ENCODE measurements around the gene LIN7C.
"Not testable (repeated sequence)": the region's sequence is repeated elsewhere in the genome, so short reads cannot be mapped to it uniquely, and the experiment has no call there.

The LIN7C gene

DNA sequence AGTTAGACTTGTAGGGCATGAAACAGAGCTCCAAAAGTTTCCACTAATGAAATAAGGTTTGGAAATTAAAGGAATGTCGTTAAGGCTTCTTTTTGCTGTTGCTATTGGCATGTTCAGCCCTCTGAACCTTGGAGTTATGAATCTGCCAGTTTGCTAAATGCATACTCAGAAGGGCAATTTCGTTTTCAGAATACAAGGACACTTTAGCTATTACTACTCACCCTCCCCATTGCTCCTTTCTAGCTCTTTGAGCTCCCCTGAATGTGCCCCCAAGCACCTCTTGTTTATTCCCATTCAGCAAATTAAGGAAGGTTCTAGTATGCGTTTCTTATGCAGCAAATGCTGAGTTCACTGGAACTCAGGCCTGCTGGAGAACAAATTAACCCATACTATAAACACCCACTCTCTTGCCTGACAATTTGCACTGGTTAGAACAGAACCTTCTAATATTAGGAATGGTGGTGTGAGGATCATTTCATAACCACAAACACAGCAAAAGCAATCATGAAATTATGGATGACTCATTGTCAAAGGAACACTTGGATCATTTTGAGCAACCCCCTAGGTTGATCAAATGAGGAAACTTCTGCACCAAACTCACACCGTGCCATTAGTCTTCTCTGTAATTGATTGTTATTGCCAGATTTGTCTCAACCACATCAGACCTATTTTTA is 26.2 kb upstream of the LIN7C start:
- H3K9ac ChIP-seq (ENCODE audit: low read length in 2 of 2) = no peak overlapping the region
- no peak overlapping the region for H3K27ac ChIP-seq (ENCODE audit: low read length)
- no peaks in the 10 kb centered on the region for H3K4me1 ChIP-seq (ENCODE audit: control insufficient read depth, insufficient read depth, low read length)
- no peaks in the 10 kb centered on the region for H3K27me3 ChIP-seq (ENCODE audit: control insufficient read depth in 1 of 2, insufficient read depth in 2 of 2, low read length in 2 of 2)
- no peak overlapping the region for H3K4me3 ChIP-seq (ENCODE audit: low read length in 2 of 2)
- H3K9me3 ChIP-seq (ENCODE audit: control insufficient read depth in 2 of 2, low read length in 2 of 2) = no peaks in the 10 kb centered on the region
- no peaks in the 10 kb centered on the region for H3K36me3 ChIP-seq (ENCODE audit: control insufficient read depth in 2 of 2, insufficient read depth in 2 of 2, low read length in 2 of 2)

- no peaks in the 10 kb centered on the region for H3K4me1 ChIP-seq (ENCODE audit: control insufficient read depth, insufficient read depth, low read length)
These were observed 22.1 kb upstream of the LIN7C start for GRCh38 chr11:27528712-27529111.

DNA sequence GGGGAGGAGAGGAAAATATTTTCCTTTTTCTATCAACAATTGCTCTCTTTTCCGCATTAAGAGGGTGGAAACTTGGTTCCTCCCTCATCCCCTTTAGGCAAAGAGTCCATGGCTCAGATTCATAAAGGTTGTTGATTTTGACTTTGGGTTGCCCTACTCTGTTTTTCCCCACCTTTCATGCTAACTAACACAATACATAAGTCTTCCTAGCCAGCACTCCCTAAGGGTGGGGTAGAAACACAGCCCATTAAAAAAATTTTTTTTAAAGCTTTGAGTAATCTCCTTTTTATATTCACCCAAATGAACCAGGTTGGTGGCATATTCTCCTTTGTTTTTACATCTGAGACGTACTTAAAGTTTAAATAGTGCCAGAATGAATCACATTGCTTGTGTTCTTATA is 20.0 kb upstream of the LIN7C start:
- no peaks in the 10 kb centered on the region for H3K27me3 ChIP-seq (ENCODE audit: control insufficient read depth in 1 of 2, insufficient read depth in 2 of 2, low read length in 2 of 2)
- no peaks in the 10 kb centered on the region for H3K4me1 ChIP-seq (ENCODE audit: control insufficient read depth, insufficient read depth, low read length)
- H3K27ac ChIP-seq (ENCODE audit: low read length) = no peak overlapping the region
- H3K9ac ChIP-seq (ENCODE audit: low read length in 2 of 2) = no peak overlapping the region
- H3K4me3 ChIP-seq (ENCODE audit: low read length in 2 of 2) = no peak overlapping the region
- no peaks in the 10 kb centered on the region for H3K36me3 ChIP-seq (ENCODE audit: control insufficient read depth in 2 of 2, insufficient read depth in 2 of 2, low read length in 2 of 2)
- H3K9me3 ChIP-seq (ENCODE audit: control insufficient read depth in 2 of 2, low read length in 2 of 2) = no peaks in the 10 kb centered on the region

More at GRCh38 chr11:27528712-27529111, 22.1 kb upstream of the LIN7C start:
- H3K36me3 ChIP-seq (ENCODE audit: control insufficient read depth in 2 of 2, insufficient read depth in 2 of 2, low read length in 2 of 2) = no peaks in the 10 kb centered on the region
- no peaks in the 10 kb centered on the region for H3K9me3 ChIP-seq (ENCODE audit: control insufficient read depth in 2 of 2, low read length in 2 of 2)
- no peak overlapping the region for H3K4me3 ChIP-seq (ENCODE audit: low read length in 2 of 2)
- H3K27me3 ChIP-seq (ENCODE audit: control insufficient read depth in 1 of 2, insufficient read depth in 2 of 2, low read length in 2 of 2) = no peaks in the 10 kb centered on the region
- H3K27ac ChIP-seq (ENCODE audit: low read length) = no peak overlapping the region
- no peak overlapping the region for H3K9ac ChIP-seq (ENCODE audit: low read length in 2 of 2)

DNA sequence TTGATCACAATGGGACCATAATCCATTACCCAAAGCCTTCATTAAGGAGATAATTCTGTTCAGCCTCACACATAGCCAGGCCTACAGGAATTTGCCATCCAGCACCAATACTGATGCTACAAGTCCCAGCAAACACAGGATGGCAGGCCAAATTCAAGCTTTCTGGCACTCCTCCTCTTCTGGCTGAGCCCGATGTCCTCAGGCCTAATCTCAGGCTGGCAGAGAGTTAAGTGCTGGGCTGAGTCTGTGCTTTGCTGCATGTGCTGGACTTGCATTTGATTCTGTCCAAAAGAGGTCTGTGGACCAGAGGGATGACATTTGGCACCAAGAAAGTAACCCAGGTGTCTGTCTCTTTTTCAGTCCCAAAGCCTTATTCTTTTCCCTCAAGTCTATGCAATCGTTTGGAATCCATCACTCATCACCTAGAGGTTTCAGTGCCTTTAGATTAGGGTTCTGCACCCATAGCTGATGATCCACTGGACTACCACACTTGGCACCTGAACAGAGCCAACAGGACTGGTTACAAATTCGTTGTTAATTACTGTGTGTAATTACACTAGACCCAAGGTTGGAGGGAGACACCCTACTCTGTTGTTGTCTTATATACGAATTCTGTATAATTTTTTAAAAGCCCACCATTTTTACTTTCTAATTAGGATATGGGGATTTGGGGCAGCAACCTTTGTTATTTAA is 19.4 kb upstream of the LIN7C start:
- Histone ChIP-seq H3K36me3 (ENCODE audit: control insufficient read depth in 2 of 2, insufficient read depth in 2 of 2, low read length in 2 of 2) (no peaks in the 10 kb centered on the region), H3K4me3 (ENCODE audit: low read length in 2 of 2) (no peak overlapping the region), H3K4me1 (ENCODE audit: control insufficient read depth, insufficient read depth, low read length) (no peaks in the 10 kb centered on the region), H3K9ac (ENCODE audit: low read length in 2 of 2) (no peak overlapping the region), H3K27ac (ENCODE audit: low read length) (no peak overlapping the region), H3K9me3 (ENCODE audit: control insufficient read depth in 2 of 2, low read length in 2 of 2) (no peaks in the 10 kb centered on the region), H3K27me3 (ENCODE audit: control insufficient read depth in 1 of 2, insufficient read depth in 2 of 2, low read length in 2 of 2) (no peaks in the 10 kb centered on the region)

- H3K9ac ChIP-seq (ENCODE audit: low read length in 2 of 2) = no peak overlapping the region
- H3K36me3 ChIP-seq (ENCODE audit: control insufficient read depth in 2 of 2, insufficient read depth in 2 of 2, low read length in 2 of 2) = no peaks in the 10 kb centered on the region
- no peak overlapping the region for H3K27ac ChIP-seq (ENCODE audit: low read length)
- no peaks in the 10 kb centered on the region for H3K9me3 ChIP-seq (ENCODE audit: control insufficient read depth in 2 of 2, low read length in 2 of 2)
- no peaks in the 10 kb centered on the region for H3K27me3 ChIP-seq (ENCODE audit: control insufficient read depth in 1 of 2, insufficient read depth in 2 of 2, low read length in 2 of 2)
- H3K4me3 ChIP-seq (ENCODE audit: low read length in 2 of 2) = no peak overlapping the region
- no peaks in the 10 kb centered on the region for H3K4me1 ChIP-seq (ENCODE audit: control insufficient read depth, insufficient read depth, low read length)
These were observed 17.6 kb upstream of the LIN7C start for GRCh38 chr11:27524155-27524554.

DNA sequence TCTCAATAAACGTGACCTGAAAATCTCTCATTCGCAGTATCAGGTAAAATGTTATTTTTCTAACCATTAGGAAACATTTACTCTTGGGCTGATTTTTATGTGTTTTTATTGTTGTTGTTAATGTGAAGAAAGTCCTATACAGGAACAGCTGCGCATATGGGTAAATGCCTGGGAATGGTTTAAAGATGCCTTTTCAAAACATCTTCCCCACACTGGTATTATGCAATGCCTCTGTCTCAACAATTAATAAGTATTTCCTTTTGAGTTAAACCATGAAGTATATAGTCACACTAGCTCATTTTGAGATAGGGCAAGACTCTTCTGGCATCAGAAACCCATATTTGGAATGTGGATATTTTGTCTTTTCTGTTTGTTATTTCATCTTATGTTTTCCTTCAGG is 13.7 kb upstream of the LIN7C start:
- Histone ChIP-seq H3K36me3 (ENCODE audit: control insufficient read depth in 2 of 2, insufficient read depth in 2 of 2, low read length in 2 of 2) (no peaks in the 10 kb centered on the region), H3K4me1 (ENCODE audit: control insufficient read depth, insufficient read depth, low read length) (no peaks in the 10 kb centered on the region), H3K27ac (ENCODE audit: low read length) (no peak overlapping the region), H3K9ac (ENCODE audit: low read length in 2 of 2) (no peak overlapping the region), H3K4me3 (ENCODE audit: low read length in 2 of 2) (no peak overlapping the region), H3K9me3 (ENCODE audit: control insufficient read depth in 2 of 2, low read length in 2 of 2) (no peaks in the 10 kb centered on the region), H3K27me3 (ENCODE audit: control insufficient read depth in 1 of 2, insufficient read depth in 2 of 2, low read length in 2 of 2) (no peaks in the 10 kb centered on the region)

DNA sequence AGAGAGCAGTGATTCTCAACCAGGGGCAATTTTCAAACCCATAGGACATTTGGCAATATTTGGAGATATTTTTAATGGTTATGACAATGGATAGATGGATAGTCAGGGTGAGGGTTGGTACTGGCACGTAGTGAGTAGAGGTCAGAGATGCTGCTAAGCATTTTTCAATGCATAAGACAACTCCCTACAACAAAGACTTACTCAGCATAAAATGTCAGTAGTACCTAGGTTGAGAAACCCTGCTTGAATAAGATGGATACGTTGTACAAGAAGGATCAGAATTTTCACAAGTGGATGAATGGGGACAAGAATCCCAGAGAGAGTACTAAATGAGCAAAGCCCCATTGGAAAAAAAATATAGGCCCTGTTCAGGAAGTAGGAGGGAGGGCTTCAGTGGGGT is 11.9 kb upstream of the LIN7C start:
- no peak overlapping the region for H3K4me3 ChIP-seq (ENCODE audit: low read length in 2 of 2)
- no peaks in the 10 kb centered on the region for H3K36me3 ChIP-seq (ENCODE audit: control insufficient read depth in 2 of 2, insufficient read depth in 2 of 2, low read length in 2 of 2)
- no peak overlapping the region for H3K27ac ChIP-seq (ENCODE audit: low read length)
- no peaks in the 10 kb centered on the region for H3K27me3 ChIP-seq (ENCODE audit: control insufficient read depth in 1 of 2, insufficient read depth in 2 of 2, low read length in 2 of 2)
- no peaks in the 10 kb centered on the region for H3K9me3 ChIP-seq (ENCODE audit: control insufficient read depth in 2 of 2, low read length in 2 of 2)
- no peaks in the 10 kb centered on the region for H3K4me1 ChIP-seq (ENCODE audit: control insufficient read depth, insufficient read depth, low read length)
- H3K9ac ChIP-seq (ENCODE audit: low read length in 2 of 2) = no peak overlapping the region

- not testable (repeated sequence) for H3K9me3 ChIP-seq (ENCODE audit: control insufficient read depth in 2 of 2, low read length in 2 of 2); H3K9ac ChIP-seq (ENCODE audit: low read length in 2 of 2); H3K27ac ChIP-seq (ENCODE audit: low read length); H3K27me3 ChIP-seq (ENCODE audit: control insufficient read depth in 1 of 2, insufficient read depth in 2 of 2, low read length in 2 of 2); H3K4me1 ChIP-seq (ENCODE audit: control insufficient read depth, insufficient read depth, low read length); H3K36me3 ChIP-seq (ENCODE audit: control insufficient read depth in 2 of 2, insufficient read depth in 2 of 2, low read length in 2 of 2); H3K4me3 ChIP-seq (ENCODE audit: low read length in 2 of 2)
These were observed 10.9 kb upstream of the LIN7C start for GRCh38 chr11:27517490-27517889.

GRCh38 chr11:27514558-27514957 is 8.0 kb upstream of the LIN7C start:
- no peaks in the 10 kb centered on the region for H3K4me1 ChIP-seq (ENCODE audit: control insufficient read depth, insufficient read depth, low read length)
- H3K27ac ChIP-seq (ENCODE audit: low read length) = no peak overlapping the region
- H3K36me3 ChIP-seq (ENCODE audit: control insufficient read depth in 2 of 2, insufficient read depth in 2 of 2, low read length in 2 of 2) = no peaks in the 10 kb centered on the region
- H3K27me3 ChIP-seq (ENCODE audit: control insufficient read depth in 1 of 2, insufficient read depth in 2 of 2, low read length in 2 of 2) = no peaks in the 10 kb centered on the region
- H3K4me3 ChIP-seq (ENCODE audit: low read length in 2 of 2) = no peak overlapping the region
- H3K9me3 ChIP-seq (ENCODE audit: control insufficient read depth in 2 of 2, low read length in 2 of 2) = no peaks in the 10 kb centered on the region
- no peak overlapping the region for H3K9ac ChIP-seq (ENCODE audit: low read length in 2 of 2)

- no peaks in the 10 kb centered on the region for H3K27me3 ChIP-seq (ENCODE audit: control insufficient read depth in 1 of 2, insufficient read depth in 2 of 2, low read length in 2 of 2)
- H3K9ac ChIP-seq (ENCODE audit: low read length in 2 of 2) = no peak overlapping the region
- H3K4me1 ChIP-seq (ENCODE audit: control insufficient read depth, insufficient read depth, low read length) = no peaks in the 10 kb centered on the region
- H3K27ac ChIP-seq (ENCODE audit: low read length) = no peak overlapping the region
- no peak overlapping the region for H3K4me3 ChIP-seq (ENCODE audit: low read length in 2 of 2)
- no peaks in the 10 kb centered on the region for H3K9me3 ChIP-seq (ENCODE audit: control insufficient read depth in 2 of 2, low read length in 2 of 2)
- H3K36me3 ChIP-seq (ENCODE audit: control insufficient read depth in 2 of 2, insufficient read depth in 2 of 2, low read length in 2 of 2) = no peaks in the 10 kb centered on the region
These were observed 7.5 kb upstream of the LIN7C start for GRCh38 chr11:27514076-27514475.

- no peak overlapping the region for H3K9ac ChIP-seq (ENCODE audit: low read length in 2 of 2)
- no peak overlapping the region for H3K4me3 ChIP-seq (ENCODE audit: low read length in 2 of 2)
- H3K4me1 ChIP-seq (ENCODE audit: control insufficient read depth, insufficient read depth, low read length) = no peaks in the 10 kb centered on the region
- H3K9me3 ChIP-seq (ENCODE audit: control insufficient read depth in 2 of 2, low read length in 2 of 2) = no peaks in the 10 kb centered on the region
- no peaks in the 10 kb centered on the region for H3K36me3 ChIP-seq (ENCODE audit: control insufficient read depth in 2 of 2, insufficient read depth in 2 of 2, low read length in 2 of 2)
- no peaks in the 10 kb centered on the region for H3K27me3 ChIP-seq (ENCODE audit: control insufficient read depth in 1 of 2, insufficient read depth in 2 of 2, low read length in 2 of 2)
- no peak overlapping the region for H3K27ac ChIP-seq (ENCODE audit: low read length)
These were observed 6.8 kb upstream of the LIN7C start for GRCh38 chr11:27513389-27513788.
